ENCODE measurements around the gene CCNY.

- TF ChIP-seq, protein P1, sequence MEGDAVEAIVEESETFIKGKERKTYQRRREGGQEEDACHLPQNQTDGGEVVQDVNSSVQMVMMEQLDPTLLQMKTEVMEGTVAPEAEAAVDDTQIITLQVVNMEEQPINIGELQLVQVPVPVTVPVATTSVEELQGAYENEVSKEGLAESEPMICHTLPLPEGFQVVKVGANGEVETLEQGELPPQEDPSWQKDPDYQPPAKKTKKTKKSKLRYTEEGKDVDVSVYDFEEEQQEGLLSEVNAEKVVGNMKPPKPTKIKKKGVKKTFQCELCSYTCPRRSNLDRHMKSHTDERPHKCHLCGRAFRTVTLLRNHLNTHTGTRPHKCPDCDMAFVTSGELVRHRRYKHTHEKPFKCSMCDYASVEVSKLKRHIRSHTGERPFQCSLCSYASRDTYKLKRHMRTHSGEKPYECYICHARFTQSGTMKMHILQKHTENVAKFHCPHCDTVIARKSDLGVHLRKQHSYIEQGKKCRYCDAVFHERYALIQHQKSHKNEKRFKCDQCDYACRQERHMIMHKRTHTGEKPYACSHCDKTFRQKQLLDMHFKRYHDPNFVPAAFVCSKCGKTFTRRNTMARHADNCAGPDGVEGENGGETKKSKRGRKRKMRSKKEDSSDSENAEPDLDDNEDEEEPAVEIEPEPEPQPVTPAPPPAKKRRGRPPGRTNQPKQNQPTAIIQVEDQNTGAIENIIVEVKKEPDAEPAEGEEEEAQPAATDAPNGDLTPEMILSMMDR (IDR thresholded peaks at IDR 0.05), result no peak
- no peak for TF ChIP-seq POLR2A (IDR thresholded peaks at IDR 0.05)
These were observed 275.4 kb downstream of the CCNY start for GRCh38 chr10:35611750-35612149.
